ENCODE data around the gene SLC16A10.

The SLC16A10 gene

DNA sequence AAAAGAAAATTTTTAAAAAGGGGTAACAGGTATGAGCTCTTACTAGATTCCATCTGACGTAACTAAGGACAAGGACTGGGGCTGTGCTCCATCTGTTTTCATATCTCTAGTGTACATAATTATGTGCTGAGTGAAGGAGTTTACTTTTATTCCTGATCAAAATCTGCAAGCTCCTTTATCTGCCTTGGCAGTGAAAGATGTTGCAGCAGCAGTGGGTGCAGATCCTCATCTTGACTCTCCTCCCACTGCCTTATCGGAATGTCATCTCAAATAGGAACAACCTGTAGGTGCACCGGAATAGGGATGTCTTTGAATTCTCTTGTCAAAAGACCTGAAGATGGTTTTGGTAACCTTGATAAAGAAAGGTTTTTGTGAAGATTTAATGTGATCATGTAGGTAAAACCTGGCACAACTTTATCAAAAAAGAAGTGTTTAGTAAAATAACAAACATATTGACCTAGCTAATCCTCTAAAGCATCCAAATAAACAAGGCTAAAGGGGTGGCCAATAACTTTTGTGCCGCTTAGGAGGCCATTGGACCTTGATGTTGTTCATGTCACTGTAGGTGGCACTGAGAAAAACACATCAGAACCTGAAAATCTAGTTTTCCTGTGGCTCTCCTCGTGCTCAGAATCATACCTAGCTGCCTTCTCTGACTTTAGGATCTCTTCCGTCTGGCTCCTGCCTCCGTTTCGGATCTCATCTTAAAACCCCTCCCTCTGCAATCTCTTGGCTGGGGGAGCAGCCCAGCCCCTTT lies 19.0 kb upstream of the SLC16A10 start:
- Histone ChIP-seq H3K9ac (ENCODE audit: low read depth, low read length) (no peak overlapping the region), H3K27me3 (ENCODE audit: insufficient read depth, low read length) (no peaks in the 10 kb centered on the region), H3K4me3 (ENCODE audit: low read length) (no peak overlapping the region), H3K27ac (ENCODE audit: low read depth, low read length) (no peak overlapping the region), H3K9me3 (ENCODE audit: insufficient read depth, low read depth, low read length) (no peaks in the 10 kb centered on the region), H3K36me3 (ENCODE audit: insufficient read depth, low read length) (no peaks in the 10 kb centered on the region), H3K4me1 (ENCODE audit: insufficient read depth, low read length) (no peaks in the 10 kb centered on the region)
- WGBS = 93% methylated on average over 8 of the region's 8 CpGs

- Histone ChIP-seq H3K27ac (ENCODE audit: low read depth, low read length) (no peak overlapping the region), H3K4me3 (ENCODE audit: low read length) (no peak overlapping the region), H3K9ac (ENCODE audit: low read depth, low read length) (no peak overlapping the region), H3K36me3 (ENCODE audit: insufficient read depth, low read length) (no peaks in the 10 kb centered on the region), H3K4me1 (ENCODE audit: insufficient read depth, low read length) (no peaks in the 10 kb centered on the region), H3K9me3 (ENCODE audit: insufficient read depth, low read depth, low read length) (no peaks in the 10 kb centered on the region), H3K27me3 (ENCODE audit: insufficient read depth, low read length) (no peaks in the 10 kb centered on the region)
- 91% methylated on average over 2 of the region's 2 CpGs for WGBS
These were observed 18.5 kb upstream of the SLC16A10 start for GRCh38 chr6:111068866-111069234.

GRCh38 chr6:111069382-111070104 lies 17.8 kb upstream of the SLC16A10 start:
- Histone ChIP-seq H3K27me3 (ENCODE audit: insufficient read depth, low read length) (no peaks in the 10 kb centered on the region), H3K9me3 (ENCODE audit: insufficient read depth, low read depth, low read length) (no peaks in the 10 kb centered on the region), H3K27ac (ENCODE audit: low read depth, low read length) (no peak overlapping the region), H3K4me3 (ENCODE audit: low read length) (no peak overlapping the region), H3K36me3 (ENCODE audit: insufficient read depth, low read length) (no peaks in the 10 kb centered on the region), H3K9ac (ENCODE audit: low read depth, low read length) (no peak overlapping the region), H3K4me1 (ENCODE audit: insufficient read depth, low read length) (no peaks in the 10 kb centered on the region)
- 92% methylated on average over 3 of the region's 3 CpGs for WGBS

DNA sequence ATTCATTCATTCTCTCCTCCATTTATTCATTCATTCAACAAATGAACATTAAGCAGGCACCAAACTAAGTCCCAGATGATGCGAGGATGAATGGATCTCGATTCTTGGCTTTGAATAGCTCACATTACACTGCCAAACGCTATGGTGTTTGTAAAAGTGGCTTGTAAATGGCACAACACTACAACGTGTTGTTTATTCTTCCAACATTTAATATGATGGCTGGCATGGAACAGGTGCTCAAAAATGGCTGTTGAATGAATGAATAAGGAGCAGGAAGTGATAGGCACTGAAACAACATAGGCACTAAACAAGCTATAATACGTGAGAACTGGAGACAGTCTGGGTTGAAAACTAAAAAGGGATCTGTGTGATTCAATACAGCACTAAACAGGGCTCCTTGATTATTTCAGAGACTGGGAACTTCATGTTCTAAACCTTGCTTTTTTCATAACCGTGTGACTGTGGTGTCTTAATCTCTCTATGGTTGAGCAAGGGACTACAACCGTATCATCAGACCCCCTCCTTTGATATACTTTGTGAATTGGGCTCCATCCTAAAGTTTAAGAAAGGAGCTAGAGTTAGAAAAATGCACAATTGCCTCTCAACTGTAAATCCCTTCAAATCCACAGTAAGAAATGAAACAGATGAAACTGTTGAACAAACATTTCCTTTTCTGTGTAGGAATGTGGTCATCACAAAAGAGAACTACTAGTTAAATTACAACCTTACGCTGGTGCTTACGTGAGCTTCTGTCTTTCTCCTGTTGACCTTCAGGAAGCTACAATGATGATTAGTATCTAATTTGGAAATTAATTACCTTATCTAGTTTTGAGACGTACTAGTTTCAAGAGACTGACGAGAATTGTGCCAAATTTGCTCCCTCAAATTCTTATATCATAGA lies 16.9 kb upstream of the SLC16A10 start:
- H3K9ac ChIP-seq (ENCODE audit: low read depth, low read length) = no peak overlapping the region
- H3K4me3 ChIP-seq (ENCODE audit: low read length) = no peak overlapping the region
- 93% methylated on average over 8 of the region's 11 CpGs for WGBS
- no peaks in the 10 kb centered on the region for H3K9me3 ChIP-seq (ENCODE audit: insufficient read depth, low read depth, low read length)
- no peaks in the 10 kb centered on the region for H3K36me3 ChIP-seq (ENCODE audit: insufficient read depth, low read length)
- no peaks in the 10 kb centered on the region for H3K27me3 ChIP-seq (ENCODE audit: insufficient read depth, low read length)
- no peaks in the 10 kb centered on the region for H3K4me1 ChIP-seq (ENCODE audit: insufficient read depth, low read length)
- H3K27ac ChIP-seq (ENCODE audit: low read depth, low read length) = no peak overlapping the region

DNA sequence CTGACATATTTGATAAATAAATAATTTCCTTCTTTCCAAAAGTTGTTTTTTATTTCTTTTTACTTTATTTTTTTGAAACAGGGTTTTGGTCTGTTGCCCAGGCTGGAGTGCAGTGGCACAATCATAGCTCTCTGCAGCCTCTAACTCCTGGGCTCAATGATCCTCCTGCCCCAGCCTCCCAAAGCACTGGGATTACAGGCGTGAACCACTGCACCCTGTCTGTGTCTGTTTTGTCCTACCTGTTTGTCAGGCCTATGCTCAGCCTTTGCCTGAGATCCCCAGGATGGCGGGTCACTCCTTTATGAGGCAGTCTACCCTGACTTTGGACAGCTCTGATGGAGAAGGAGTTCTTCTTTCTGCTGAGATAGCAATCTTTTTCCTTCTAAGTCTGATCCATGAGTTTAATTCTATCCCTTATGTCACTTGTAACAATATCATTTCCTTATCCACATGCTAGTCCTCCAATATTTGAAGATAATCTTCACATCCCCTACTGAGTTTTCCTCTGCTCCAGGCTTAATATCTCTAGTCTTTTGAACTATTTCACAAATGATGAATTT lies 14.4 kb upstream of the SLC16A10 start:
- Histone ChIP-seq H3K9me3 (ENCODE audit: insufficient read depth, low read depth, low read length) (no peaks in the 10 kb centered on the region), H3K9ac (ENCODE audit: low read depth, low read length) (no peak overlapping the region), H3K27me3 (ENCODE audit: insufficient read depth, low read length) (no peaks in the 10 kb centered on the region), H3K4me1 (ENCODE audit: insufficient read depth, low read length) (no peaks in the 10 kb centered on the region), H3K36me3 (ENCODE audit: insufficient read depth, low read length) (no peaks in the 10 kb centered on the region), H3K27ac (ENCODE audit: low read depth, low read length) (no peak overlapping the region), H3K4me3 (ENCODE audit: low read length) (no peak overlapping the region)
- 96% methylated on average over 2 of the region's 2 CpGs for WGBS

DNA sequence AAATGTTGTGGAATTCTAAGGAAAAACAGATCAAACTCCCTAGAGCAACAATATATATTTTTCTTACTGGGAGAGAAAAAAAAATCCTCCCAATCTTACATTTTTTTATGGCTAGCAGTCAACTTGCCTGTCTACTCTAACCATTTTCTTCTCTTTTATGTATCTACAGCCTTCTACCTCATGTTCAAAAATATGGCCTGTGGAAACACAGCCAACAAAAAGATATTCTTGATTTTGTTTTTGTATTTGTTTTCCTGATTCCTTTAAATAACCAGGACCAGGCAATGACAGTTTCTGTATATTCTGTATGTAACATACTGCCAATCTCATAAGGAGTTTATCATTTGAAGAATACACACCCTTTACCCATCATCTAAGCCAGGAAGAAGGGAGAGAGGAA lies 13.0 kb upstream of the SLC16A10 start:
- Histone ChIP-seq H3K9ac (ENCODE audit: low read depth, low read length) (no peak overlapping the region), H3K4me1 (ENCODE audit: insufficient read depth, low read length) (no peaks in the 10 kb centered on the region), H3K4me3 (ENCODE audit: low read length) (no peak overlapping the region), H3K9me3 (ENCODE audit: insufficient read depth, low read depth, low read length) (no peaks in the 10 kb centered on the region), H3K27ac (ENCODE audit: low read depth, low read length) (no peak overlapping the region), H3K36me3 (ENCODE audit: insufficient read depth, low read length) (no peaks in the 10 kb centered on the region), H3K27me3 (ENCODE audit: insufficient read depth, low read length) (no peaks in the 10 kb centered on the region)

- Histone ChIP-seq H3K27me3 (ENCODE audit: insufficient read depth, low read length) (no peaks in the 10 kb centered on the region), H3K4me3 (ENCODE audit: low read length) (no peak overlapping the region), H3K9ac (ENCODE audit: low read depth, low read length) (no peak overlapping the region), H3K27ac (ENCODE audit: low read depth, low read length) (no peak overlapping the region), H3K36me3 (ENCODE audit: insufficient read depth, low read length) (no peaks in the 10 kb centered on the region), H3K4me1 (ENCODE audit: insufficient read depth, low read length) (no peaks in the 10 kb centered on the region), H3K9me3 (ENCODE audit: insufficient read depth, low read depth, low read length) (no peaks in the 10 kb centered on the region)
- 94% methylated on average over 5 of the region's 5 CpGs for WGBS
These were observed 11.1 kb upstream of the SLC16A10 start for GRCh38 chr6:111076024-111076695.

DNA sequence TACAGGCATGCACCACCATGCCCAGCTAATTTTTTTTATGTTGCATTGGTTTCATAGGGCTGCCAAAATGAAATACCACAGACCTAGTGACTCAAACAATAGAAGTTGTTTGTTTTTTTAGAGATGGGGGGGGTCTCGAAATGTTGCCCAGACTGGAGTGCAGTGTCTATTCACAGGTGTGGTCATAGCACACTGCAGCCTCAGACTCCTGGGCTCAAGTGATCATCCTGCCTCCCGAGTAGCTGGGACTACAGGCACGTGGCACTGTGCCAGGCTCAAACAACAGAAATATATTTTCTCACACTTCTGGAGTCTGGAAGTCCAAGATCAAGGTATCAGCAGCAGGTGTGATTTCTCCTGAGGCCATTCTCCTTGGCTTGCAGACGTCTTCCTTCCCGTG lies 6.6 kb upstream of the SLC16A10 start:
- Histone ChIP-seq H3K9ac (ENCODE audit: low read depth, low read length) (no peak overlapping the region), H3K36me3 (ENCODE audit: insufficient read depth, low read length) (no peaks in the 10 kb centered on the region), H3K4me1 (ENCODE audit: insufficient read depth, low read length) (no peaks in the 10 kb centered on the region), H3K27ac (ENCODE audit: low read depth, low read length) (no peak overlapping the region), H3K27me3 (ENCODE audit: insufficient read depth, low read length) (peaks cover 4% of the 10 kb centered on the region), H3K4me3 (ENCODE audit: low read length) (no peak overlapping the region), H3K9me3 (ENCODE audit: insufficient read depth, low read depth, low read length) (no peaks in the 10 kb centered on the region)
- 92% methylated on average over 5 of the region's 5 CpGs for WGBS

DNA sequence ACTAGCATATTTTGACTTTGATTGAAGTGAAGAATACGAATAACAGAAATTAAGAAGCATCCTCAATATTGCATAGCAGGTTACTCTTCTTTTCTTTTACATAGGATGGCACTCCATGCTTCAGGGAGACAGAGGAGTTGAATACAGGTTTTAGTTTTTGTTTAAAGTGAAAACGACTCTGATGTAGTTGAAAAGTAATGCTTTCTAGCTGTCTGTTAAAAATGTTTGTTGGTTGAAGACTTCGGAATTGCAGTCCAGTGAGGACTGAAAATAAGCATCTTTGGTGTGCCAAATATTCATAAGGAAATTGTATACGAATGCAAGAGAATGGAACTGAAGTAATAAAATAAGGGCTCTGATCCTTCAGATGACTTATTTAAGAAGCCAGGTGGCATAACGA lies 618 bp upstream of the SLC16A10 start:
- H3K27me3 ChIP-seq (ENCODE audit: insufficient read depth, low read length) = peaks cover 41% of the 10 kb centered on the region
- H3K27ac ChIP-seq (ENCODE audit: low read depth, low read length) = no peak overlapping the region
- peak overlapping the region; percentile 1; the same call in 1 of the 2 replicates for H3K9ac ChIP-seq (ENCODE audit: low read depth, low read length)
- 44% methylated on average over 4 of the region's 5 CpGs for WGBS
- no peaks in the 10 kb centered on the region for H3K36me3 ChIP-seq (ENCODE audit: insufficient read depth, low read length)
- H3K4me3 ChIP-seq (ENCODE audit: low read length) = peak overlapping the region; percentile 53
- H3K4me1 ChIP-seq (ENCODE audit: insufficient read depth, low read length) = peaks cover 27% of the 10 kb centered on the region
- H3K9me3 ChIP-seq (ENCODE audit: insufficient read depth, low read depth, low read length) = no peaks in the 10 kb centered on the region

GRCh38 chr6:111087871-111088667 lies 766 bp downstream of the SLC16A10 start:
- Histone ChIP-seq H3K27ac (ENCODE audit: low read depth, low read length) (no peak overlapping the region), H3K27me3 (ENCODE audit: insufficient read depth, low read length) (peaks cover 41% of the 10 kb centered on the region), H3K9me3 (ENCODE audit: insufficient read depth, low read depth, low read length) (no peaks in the 10 kb centered on the region), H3K4me1 (ENCODE audit: insufficient read depth, low read length) (peaks cover 27% of the 10 kb centered on the region), H3K36me3 (ENCODE audit: insufficient read depth, low read length) (no peaks in the 10 kb centered on the region), H3K4me3 (ENCODE audit: low read length) (peak overlapping the region; percentile 53), H3K9ac (ENCODE audit: low read depth, low read length) (peak overlapping the region; percentile 1)
- WGBS = under 1% methylated on average over 54 of the region's 54 CpGs
